Stimulated activated naive CD8-positive, alpha-beta T cell treated with anti-CD3 and anti-CD28 coated beads, Interleukin-15, Interleukin-2, amounts not matched to agents 100 U/mL and 50 U/mL, for 24 hours (primary cell): ENCODE results near the gene USP33.
A peak's percentile ranks its signal among the peaks of the same experiment; 100 is the strongest.
"Not testable (repeated sequence)": the region's sequence is repeated elsewhere in the genome, so short reads cannot be mapped to it uniquely, and the experiment has no call there.

Experiments used
- ATAC-seq: fragments of 150-1000 bp; cut with Tn5 transposase; one replicate; pipeline ENCODE4 v1.10.0; 2021
- DNase-seq: peaks from one replicate; pipeline ENCODE4 v3.0.0; 2021

The USP33 gene

DNA sequence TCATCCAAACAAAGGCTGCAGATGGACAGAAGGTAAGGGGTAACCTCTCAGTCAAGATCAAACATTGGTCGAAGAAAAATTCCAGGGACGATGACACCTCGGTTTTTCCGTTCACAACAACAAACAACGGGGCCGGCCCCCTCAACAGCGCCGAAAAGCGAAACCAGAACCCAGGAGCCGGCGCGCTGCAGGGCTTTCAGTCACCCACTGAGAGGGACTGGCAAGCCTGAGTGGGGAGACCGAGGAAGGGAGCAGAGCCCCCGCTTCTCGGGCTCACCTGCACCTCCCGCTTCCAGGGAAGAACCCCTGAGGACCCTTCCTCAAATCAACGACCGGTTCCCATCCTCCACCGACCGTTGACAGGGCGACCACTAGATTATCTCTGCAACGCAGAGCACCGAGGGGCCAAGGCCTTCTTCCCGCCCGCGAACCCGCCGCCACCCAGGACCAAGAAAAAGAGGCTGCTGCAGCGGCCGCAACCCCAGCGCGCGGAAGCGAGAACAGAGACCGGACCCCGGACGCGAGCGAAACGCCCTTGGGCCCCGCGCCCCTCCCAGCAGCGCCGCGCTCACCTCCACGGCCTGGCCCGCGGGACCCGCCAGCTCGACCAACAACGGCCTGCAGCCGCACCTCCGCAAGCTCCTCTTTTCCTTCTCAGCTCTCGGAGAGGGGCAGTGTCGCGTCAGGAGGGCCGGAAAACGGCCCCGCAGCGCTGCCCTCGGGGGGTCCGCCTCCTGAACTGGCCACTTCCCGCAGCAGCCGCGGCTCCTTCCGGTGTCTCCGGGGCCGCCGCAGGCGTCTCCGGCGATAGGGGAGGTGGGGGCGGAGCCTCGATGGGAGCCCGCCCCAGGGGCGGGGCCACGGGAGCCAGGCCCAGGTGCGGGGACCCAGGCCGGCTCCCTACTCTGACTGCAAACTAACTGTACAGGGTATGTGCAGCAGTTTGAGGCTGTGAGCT is at the start of gene USP33:
TSS of gene USP33 (minus strand) at position 782 of the 958 bp plus-strand sequence. CDS start 18,155 bp downstream, outside the sequence.
- ATAC-seq (peak; percentile 95), DNase-seq (peak; percentile 94)

DNA sequence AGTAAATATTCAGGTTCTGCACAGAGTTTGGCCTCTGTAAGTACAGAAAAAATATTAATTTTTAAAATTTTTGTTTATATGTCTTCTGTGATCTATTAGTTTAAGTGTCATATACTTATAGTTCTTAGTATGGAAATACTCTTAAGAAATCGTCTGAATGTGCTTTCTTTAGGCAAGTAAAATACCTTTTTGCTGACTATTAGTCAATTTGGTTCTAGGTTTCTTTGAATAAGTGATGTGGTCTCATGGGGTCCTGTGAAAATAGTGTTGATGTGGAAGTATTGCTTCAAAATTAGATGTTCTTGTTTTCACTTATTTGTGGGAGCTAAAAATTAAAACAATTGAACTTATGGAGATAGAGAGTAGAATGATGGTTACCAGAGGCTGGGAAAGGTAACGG is 43.7 kb upstream of the USP33 start:
- ATAC-seq: no peak
- no peak for DNase-seq

DNA sequence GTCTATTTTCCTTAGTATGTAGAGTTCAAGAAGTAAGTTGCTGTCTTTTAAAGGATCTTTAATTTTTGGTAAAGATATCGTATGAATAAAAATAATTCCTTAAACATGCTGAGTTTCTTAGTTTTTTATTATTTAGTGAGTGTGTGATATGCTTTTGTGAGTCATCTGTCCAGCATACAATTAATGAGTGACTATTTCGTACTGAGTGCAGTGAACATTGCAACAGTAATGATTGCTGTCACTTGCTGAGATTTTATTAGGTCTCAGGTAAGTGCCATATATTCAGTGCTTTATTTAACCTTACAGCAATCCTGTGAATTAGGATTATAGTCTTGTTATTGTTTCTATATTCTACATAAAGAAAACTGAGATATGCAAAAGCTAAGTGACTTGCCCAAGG is 42.4 kb upstream of the USP33 start:
- no peak for DNase-seq
- ATAC-seq: no peak

DNA sequence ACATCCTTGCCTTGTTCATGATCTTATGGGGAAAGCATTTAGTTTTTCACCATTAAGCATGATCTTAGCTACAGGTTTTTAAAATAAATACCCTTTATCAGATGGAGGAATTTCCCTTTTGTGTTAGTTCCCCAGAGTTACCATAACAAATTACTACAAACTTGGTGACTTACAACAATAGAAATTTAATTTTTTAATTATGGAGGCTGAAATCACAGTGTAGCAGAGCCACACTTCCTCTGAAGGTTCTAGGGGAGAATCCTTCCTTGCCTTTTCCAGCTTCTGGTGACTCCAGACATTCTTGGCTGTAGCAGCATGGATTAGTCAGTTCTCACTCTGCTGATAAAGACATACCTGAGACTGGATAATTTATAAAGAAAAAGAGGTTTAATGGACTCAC is 38.3 kb upstream of the USP33 start:
- DNase-seq: no peak
- ATAC-seq: no peak

DNA sequence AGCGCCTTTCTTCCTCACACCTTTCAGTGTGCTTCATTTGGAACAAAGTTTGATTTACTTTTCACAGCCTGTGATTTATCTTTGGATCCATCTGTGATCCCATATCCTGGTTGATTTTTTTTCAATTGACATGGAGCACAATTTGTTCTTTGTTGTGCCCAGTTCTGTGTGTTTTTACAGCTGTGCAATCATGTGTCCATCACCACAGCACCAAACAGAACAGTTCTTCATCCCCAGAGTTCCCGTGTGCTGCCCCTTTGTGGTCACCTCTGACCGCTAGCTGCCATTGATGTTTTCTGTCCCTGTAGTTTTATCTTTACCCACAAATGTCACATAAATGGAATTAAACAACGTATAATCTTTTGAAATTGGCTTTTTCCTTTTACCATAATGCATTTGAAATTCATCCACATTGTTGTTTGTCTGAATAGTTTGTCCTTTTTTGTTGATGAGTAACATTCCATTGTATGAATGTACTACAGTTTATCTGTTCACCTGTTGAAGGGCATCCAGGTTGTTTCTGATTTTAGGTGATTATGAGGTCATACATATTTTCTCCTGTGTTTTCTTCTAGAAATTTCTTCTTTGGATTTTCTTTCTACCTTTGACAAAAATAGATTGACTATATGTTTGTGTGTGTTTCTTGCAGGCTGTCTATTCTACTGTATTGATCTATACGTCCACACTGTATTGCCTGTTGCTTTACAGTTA is 37.2 kb upstream of the USP33 start:
- no peak for ATAC-seq
- DNase-seq: no peak

DNA sequence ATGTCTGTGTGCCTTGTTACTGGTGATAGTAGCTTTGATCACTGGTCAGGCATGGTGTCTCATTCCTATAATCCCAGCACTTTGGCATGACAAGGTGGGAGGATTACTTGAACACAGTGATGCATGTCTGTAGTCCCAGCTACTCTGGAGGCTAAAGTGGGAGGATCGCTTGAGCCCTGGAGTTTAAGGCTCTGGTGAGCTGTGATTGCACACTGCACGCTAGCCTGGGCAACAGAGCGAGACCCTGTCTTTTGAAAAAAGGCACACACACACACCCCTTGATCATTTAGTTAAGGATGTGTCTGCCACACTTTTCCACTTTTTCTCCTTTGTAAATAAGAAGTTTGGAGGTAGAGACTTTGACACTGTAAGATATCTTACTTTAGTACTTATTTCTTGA is 34.9 kb upstream of the USP33 start:
- DNase-seq: no peak
- no peak for ATAC-seq

DNA sequence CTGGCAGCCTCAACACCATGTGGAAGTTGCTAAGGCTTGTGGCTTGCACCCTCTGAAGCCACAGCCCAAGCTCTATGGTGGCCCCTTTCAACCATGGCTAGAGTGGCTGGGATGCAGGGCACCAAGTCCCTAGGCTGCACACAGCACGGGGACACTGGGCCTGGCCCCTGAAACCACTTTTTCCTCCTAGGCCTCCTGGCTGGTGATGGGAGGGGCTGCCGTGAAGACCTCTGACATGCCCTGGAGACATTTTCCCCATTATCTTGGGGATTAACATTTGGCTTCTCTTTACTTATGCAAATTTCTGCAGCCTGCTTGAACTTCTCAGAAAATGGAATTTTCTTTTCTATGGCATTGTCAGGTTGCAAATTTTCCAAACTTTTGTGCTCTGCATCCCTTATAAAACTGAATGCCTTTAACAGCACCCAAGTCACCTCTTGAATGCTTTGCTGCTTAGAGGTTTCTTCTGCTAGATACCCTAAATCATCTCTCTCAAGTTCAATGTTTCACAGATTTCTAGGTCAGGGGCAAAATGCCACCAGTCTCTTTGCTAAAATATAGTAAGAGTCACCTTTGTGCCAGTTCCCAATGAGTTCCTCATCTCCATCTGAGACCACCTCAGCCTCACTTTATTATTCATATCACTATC is 26.6 kb upstream of the USP33 start:
- DNase-seq, ATAC-seq: not testable (repeated sequence)

DNA sequence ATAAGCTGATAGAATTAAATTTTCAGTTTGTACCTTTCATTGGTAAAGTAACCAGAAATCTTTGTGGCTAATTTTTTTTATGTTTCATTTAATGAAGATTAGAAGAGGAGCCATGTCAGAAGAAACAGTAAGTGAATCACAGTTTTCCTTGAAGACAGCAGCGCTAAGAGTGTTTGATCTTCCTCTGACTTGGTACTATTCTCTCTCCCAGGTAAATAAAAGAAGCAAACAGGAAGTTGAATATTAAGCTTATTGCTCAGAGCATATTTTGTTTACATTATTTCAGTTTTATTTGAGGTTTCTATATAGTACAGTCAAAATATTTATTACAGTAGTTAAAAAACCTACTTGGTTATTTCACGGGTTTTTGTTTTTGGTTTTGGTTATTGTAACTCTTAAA is 23.5 kb upstream of the USP33 start:
- no peak for ATAC-seq
- DNase-seq: no peak

DNA sequence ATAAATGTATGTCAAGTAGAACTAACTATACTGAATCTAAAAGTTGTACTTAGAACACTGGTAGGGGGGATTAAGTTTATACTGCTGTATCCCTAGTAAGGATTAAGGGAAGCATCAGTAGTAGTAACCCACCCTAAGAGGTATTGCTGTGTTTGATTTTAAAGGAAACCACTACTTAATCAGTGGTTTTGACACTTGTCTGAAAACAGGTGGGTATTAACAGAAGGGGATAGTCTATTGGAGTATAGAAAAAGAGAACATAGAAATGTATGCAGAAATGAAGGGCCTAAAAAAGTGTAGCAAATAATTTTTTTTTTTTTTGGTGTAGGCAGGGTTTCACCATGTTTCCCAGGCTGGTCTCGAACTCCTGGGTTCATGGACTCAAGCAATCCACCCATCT is 22.0 kb upstream of the USP33 start:
- DNase-seq: no peak

DNA sequence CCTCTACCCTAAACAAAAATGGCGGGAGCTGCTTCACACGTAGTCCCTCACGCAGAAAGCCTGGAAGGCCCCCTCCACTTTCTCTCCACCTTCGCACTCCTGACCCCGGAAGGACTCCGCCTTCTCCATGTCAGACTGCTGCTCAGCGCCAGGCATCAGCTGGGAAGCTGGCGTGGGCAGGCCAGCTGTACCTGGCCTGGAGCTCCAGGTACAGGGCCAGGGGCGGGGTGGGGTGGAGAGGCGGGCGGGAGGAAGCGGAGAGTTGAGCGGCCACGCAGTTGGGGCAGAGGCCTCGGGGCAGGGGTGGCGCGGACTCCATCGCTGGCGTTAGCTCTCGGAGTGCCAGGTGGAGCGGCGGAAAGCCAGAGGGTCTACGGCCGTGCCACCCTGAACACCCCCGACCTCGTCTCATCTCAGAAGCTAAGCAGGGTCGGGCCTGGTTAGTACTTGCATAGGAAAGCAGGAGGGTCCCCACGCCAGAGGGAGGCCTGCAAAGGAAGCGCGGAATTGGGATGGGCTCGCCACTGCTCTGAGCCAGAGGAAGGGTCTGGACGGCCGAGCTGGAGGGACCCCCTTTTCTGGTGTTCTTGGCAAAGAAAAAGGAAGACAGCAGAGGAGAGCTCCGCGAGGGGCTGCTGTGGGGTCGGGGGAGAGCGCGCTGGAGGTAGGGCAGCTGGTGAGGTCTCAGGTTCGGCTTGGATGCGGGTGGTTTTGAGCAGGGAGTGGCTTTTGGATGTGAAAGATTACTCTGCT is 20.1 kb upstream of the USP33 start, which contains the start of gene MIGA1:
TSS of gene MIGA1 (plus strand) at position 121 of the 753 bp plus-strand sequence. CDS start 3,604 bp downstream, outside the sequence.
- peak; percentile 99 for ATAC-seq
- DNase-seq: peak; percentile 85

More for the DNA sequence above, 22.0 kb upstream of the USP33 start:
- ATAC-seq: no peak

DNA sequence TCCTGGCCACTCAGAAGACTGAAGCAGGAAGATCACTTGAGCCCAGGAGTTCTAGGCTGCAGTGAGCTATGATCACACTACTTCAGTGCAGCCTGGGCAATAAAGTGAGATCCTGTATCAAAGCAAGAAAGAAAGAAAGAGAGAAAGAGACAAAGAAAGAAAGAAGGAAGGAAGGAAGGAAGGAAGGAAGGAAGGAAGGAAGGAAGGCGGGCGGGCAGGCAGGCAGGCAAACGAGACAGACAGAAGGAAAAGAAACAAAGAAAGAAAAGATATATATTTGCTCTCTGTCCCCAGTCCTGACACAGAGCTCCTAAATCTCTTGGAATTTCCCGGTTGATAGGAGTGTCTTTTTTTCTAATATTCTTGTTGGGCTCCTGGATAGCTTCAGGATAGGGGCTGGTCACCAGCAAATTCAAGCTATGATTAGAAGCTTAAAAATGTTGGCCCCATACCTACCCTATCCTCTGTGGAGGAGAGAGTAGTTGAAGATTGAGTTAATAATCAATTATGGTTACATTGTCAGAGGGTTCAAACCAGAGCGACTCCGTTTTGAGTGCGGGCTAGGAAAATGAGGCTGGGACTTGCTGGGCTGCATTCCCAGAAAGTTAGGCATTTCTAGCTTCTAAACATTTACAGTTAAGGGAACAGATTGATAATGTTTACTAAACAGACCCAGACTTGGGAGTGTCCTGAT is 16.5 kb upstream of the USP33 start:
- ATAC-seq: no peak
- no peak for DNase-seq

DNA sequence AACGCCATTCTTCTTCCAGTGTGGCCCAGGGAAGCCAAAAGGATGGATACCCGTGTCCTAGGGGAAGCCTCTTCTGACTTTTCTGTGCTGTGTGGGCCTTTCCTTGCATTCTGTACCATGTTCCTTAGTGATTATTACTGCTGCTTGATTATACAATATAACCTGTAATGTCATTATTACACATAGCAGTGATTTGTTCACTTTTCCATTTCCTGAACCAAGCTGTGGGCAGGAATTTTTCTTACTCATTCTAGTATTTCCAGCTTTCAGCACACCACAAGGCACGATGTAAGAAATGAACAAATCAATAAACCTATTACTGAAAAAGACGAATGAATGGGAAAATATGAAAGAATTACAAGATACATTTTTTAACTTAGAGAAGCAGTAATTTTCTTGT is 8.4 kb upstream of the USP33 start:
- ATAC-seq (no peak), DNase-seq (no peak)

DNA sequence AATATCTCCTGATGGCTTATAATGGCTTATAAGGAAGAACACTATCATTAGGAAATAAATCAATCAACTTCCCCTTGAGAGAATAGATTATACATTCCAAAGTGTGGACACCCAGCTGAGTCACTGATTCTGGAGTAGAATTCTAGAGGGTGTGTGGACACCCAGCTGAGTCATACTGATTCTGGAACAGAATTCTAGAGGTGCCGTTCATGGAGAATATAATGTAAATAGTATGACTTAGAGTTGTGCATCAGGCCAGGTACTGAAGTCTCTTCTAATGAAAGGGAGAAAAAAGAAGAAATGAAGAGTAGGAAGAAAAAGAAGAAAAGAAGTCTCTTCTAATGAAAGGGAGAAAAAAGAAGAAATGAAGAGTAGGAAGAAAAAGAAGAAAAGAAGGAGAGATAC is 2.4 kb upstream of the USP33 start:
- ATAC-seq: no peak

DNA sequence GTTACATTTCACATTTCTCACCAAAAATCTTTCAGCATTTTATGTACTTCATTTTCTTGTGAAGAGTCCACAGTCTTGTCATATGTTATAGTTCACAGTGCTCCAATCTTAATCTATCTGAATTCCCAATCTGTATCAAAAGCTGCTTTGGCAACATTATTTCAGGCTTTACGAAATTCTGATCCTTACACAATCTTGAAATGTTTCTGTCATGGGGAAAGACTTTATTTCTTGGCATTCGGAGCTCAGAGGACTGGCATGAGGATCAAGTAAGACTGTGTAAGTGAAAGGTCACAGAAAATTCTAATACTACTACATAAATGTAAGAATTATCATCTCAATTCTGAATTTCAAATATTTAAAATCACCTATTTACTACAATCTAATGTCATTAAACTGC is 2.0 kb downstream of the USP33 start:
- DNase-seq (no peak), ATAC-seq (no peak)

More for the DNA sequence above, 2.4 kb upstream of the USP33 start:
- DNase-seq: no peak

DNA sequence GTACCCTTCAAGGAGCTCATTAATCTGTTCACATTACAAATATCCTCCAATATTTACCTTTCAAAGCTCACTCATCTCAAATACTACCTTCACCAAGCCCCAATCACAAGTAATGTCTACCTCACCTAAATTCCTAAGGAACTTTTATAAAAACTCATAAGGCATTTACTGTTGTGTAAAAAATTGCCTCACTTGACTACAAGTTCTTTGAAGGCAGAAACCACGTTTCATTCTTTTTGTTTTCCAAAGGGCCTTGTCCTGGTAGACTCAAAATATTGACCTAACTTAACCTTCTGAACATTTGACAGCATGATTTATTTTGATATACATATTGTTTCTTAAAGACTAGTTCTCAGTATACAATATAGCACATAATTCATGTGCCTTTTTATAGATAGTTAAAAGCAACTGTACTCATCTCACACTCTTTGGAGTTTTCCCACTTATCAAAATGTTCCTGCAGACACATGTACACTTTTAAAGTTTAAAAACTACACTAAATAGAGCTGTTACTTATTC is 2.5 kb downstream of the USP33 start:
- DNase-seq: no peak
- ATAC-seq: no peak

DNA sequence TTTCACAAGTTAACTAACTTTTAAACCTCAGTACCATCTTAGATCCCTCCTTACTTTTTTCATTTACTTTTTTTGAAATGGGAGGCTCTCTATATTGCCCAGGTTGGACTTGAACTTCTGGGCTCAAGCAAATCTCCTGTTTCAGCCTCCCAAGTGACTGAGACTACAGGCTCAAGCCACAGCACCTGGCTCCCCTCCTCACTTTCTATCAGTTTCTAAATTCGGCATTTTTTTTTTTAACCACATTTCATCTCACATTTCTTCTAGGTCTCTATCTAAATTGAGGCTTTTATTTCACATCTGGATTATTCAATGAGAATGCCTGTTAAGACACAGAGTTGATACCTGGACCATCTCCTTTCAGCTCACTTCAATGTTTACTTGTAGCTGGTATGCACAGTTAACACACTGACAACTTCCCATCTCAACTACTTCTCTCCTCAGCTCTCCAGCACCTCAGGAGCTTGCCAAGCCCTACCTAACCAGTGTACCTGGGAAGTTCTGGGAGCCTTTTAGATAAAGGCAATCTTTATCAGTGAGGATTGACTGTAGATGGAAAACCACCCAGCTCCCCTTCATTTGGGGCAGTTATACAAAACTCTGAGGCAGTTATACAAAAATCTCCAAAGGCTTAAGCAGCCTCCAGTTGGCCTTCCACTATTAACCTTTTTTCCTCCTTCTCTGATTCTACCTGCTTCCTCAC is 3.4 kb downstream of the USP33 start:
- DNase-seq: no peak

DNA sequence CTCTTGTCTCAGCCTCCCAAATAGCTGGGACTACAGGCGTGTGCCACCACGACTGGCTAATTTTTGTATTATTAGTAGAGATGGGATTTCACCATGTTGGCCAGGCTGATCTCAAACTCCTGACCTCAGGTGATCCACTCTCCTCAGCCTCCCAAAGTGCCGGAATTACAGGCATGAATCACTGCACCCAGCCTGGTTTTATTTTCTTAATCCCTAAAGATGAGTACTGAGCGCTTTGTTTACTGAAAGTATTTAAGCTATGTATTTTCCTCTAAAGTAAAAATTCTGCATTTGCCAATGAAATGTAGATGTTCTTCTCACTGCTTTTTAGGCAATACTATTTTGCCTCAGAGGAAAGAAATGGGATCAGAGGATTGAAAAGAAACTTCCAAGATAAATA is 10.2 kb downstream of the USP33 start:
- ATAC-seq, DNase-seq: not testable (repeated sequence)

More for the DNA sequence above, 3.4 kb downstream of the USP33 start:
- ATAC-seq: no peak

DNA sequence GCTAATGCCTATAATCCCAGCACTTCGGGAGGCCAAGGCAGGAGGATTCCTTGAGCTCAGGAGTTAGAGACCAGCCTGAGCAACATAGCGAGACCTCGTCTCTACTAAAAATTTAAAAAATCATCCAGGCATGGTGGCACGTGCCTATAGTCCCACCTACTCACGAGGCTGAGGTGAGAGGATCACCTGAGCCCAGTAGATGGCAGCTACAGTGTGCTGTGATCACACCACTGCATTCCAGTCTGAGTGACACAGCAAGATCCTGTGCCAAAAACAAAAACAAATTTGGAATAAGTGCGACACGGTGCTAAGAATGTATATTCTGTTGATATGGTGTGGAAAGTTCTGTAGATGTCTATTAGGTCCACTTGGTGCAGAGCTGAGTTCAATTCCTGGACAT is 15.1 kb downstream of the USP33 start:
- no peak for ATAC-seq
- DNase-seq: no peak

DNA sequence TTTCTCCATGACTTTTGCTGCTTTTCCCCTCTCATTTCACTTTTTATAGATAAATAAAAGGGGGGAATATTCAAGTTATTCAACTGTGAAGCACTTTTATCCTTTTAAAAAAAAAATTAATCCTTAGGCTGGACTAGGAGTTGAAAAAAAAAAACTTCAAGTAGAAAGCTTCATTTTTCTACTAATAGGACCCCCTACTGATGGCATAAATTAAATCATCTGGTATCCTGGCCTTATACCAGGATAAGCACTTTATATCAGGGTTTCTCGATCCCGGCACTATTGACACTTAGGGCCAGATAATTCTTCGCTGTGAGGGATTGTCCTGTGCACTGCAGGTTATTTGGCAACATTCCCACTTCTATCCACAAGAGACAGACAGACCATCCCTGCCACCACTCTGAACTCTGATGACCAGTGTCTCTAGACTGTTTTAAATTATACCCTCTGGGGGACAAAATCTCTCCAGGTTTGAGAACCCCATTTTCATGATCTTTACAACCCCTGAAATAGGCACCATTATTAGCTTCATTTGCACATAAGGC is 17.6 kb downstream of the USP33 start:
- DNase-seq (no peak), ATAC-seq (no peak)

DNA sequence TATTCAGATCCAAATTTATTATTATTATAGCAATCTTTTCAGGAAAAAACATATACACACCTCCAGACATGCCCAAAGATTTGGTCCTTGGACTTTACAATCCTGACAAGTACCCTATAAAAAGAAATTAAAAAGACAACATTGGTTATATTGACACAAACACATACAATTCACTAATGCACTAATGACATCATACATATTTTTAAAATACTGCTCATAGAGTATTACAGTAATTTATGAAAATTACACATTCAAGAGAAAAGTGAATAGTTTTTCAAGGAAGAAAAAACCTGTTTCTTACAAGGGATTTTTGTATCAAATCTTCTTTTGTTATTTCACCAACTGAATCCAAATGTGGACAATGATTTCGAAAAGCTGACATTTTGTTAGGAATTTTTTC is 18.3 kb downstream of the USP33 start:
- no peak for DNase-seq
- no peak for ATAC-seq
